Ishikawa (cell line): Measurements from ENCODE around the gene CYP27C1.

Experiments
- CEBPB ChIP-seq: IDR thresholded peaks from 2 replicates; pipeline ENCODE4 v1.6.1; 2012
- EP300 ChIP-seq: IDR thresholded peaks from 2 replicates; pipeline ENCODE4 v1.6.1; 2012; ENCODE audit warnings: borderline replicate concordance
- MAX ChIP-seq: IDR thresholded peaks from 2 replicates; pipeline ENCODE4 v1.6.1; 2012
- RAD21 ChIP-seq: IDR thresholded peaks from 2 replicates; pipeline ENCODE4 v1.6.1; 2012; ENCODE audit warnings: low read depth
- REST ChIP-seq: IDR thresholded peaks from 2 replicates; pipeline ENCODE4 v1.6.1; 2012; ENCODE audit warnings: low read depth, mild to moderate bottlenecking
- TEAD4 ChIP-seq: IDR thresholded peaks from 2 replicates; pipeline ENCODE4 v1.6.1; 2012
- USF1 ChIP-seq: IDR thresholded peaks from 2 replicates; pipeline ENCODE4 v1.6.1; 2012
- YY1 ChIP-seq: IDR thresholded peaks from 2 replicates; pipeline ENCODE4 v1.6.1; 2012; ENCODE audit warnings: low read depth

GRCh38 chr2:127157114-127157513 lies 63.0 kb downstream of the CYP27C1 start:
- TF ChIP-seq USF1 (no peak), YY1 (no peak), EP300 (no peak), TEAD4 (no peak), MAX (no peak), REST (no peak), CEBPB (no peak), RAD21 (no peak)
